Measurements from ENCODE around the gene C10orf95.

DNA sequence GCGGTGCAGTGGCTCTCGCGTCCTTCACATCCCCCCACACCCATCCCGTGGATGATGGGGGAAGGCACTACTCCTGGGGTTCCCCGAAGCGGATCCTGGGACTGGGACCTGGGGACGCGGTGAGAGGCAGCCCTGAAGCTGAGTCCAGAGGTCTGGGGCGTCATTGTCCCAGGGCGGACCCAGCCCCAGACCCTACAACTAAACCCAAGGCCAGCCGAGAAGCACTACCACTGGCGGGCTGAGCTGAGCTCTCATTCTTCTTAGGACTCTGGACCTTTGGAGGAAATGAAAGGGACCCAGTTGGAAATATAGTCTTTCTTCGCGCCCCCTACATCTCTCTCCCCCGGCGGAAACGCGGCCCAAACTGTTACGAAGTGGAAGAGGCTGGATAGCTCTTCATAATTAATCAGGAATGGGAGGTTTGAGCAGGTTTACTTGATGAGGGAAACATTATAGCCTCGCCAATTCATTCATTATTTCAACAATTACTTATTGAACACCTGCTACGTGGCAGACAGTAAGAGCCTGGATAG is 31.1 kb downstream of the C10orf95 start:
- TF ChIP-seq, protein P1, sequence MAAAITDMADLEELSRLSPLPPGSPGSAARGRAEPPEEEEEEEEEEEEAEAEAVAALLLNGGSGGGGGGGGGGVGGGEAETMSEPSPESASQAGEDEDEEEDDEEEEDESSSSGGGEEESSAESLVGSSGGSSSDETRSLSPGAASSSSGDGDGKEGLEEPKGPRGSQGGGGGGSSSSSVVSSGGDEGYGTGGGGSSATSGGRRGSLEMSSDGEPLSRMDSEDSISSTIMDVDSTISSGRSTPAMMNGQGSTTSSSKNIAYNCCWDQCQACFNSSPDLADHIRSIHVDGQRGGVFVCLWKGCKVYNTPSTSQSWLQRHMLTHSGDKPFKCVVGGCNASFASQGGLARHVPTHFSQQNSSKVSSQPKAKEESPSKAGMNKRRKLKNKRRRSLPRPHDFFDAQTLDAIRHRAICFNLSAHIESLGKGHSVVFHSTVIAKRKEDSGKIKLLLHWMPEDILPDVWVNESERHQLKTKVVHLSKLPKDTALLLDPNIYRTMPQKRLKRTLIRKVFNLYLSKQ (tag by site-specific recombination; IDR thresholded peaks at IDR 0.05; ENCODE audit: borderline replicate concordance): no peak
- TF ChIP-seq, protein P2, sequence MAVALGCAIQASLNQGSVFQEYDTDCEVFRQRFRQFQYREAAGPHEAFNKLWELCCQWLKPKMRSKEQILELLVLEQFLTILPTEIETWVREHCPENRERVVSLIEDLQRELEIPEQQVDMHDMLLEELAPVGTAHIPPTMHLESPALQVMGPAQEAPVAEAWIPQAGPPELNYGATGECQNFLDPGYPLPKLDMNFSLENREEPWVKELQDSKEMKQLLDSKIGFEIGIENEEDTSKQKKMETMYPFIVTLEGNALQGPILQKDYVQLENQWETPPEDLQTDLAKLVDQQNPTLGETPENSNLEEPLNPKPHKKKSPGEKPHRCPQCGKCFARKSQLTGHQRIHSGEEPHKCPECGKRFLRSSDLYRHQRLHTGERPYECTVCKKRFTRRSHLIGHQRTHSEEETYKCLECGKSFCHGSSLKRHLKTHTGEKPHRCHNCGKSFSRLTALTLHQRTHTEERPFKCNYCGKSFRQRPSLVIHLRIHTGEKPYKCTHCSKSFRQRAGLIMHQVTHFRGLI (tag by site-specific recombination; IDR thresholded peaks at IDR 0.05): no peak
